PC-9 (cell line): Measurements from ENCODE around the gene ANP32A.

Experiments used
- EZH2 ChIP-seq: fragments of 200-600 bp; sonication (generic); IDR thresholded peaks from 2 replicates; pipeline ENCODE4 v1.8.0; 2017; ENCODE audit warnings: antibody characterized with exemption, low read depth
- TF ChIP-seq, protein P1 (sequence below): fragments of 200-600 bp; sonication (generic); conservative IDR thresholded peaks from 2 replicates; pipeline ENCODE4 v1.6.1; 2017; ENCODE audit warnings: mixed run types, antibody characterized with exemption, mild to moderate bottlenecking, moderate library complexity

DNA sequence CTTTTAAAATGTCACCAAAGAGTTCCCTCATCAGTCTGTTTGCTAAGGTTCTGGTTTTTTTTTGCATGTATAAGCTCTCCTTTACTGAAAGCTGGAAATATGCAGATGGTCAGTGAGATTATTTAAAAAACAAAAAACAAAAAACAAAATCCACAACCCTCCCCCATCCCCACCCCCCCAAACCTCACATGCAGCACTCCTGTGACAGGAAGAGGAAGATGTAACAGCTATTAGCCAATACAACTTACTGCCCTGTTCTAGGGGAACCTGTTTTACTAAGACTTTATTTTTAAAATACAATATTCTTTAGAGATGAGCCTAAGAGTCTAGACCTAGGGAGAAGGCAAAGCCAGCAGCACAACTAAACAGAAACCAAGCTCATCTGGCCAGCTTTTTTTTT, 39.5 kb downstream of the ANP32A start:
- TF ChIP-seq, protein P1, sequence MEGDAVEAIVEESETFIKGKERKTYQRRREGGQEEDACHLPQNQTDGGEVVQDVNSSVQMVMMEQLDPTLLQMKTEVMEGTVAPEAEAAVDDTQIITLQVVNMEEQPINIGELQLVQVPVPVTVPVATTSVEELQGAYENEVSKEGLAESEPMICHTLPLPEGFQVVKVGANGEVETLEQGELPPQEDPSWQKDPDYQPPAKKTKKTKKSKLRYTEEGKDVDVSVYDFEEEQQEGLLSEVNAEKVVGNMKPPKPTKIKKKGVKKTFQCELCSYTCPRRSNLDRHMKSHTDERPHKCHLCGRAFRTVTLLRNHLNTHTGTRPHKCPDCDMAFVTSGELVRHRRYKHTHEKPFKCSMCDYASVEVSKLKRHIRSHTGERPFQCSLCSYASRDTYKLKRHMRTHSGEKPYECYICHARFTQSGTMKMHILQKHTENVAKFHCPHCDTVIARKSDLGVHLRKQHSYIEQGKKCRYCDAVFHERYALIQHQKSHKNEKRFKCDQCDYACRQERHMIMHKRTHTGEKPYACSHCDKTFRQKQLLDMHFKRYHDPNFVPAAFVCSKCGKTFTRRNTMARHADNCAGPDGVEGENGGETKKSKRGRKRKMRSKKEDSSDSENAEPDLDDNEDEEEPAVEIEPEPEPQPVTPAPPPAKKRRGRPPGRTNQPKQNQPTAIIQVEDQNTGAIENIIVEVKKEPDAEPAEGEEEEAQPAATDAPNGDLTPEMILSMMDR = no peak
- TF ChIP-seq EZH2 = no peak
